ENCODE results near the gene MBD3L2.
"Not testable (repeated sequence)": the region's sequence is repeated elsewhere in the genome, so short reads cannot be mapped to it uniquely, and the experiment has no call there.

- not testable (repeated sequence) for TF ChIP-seq CTCF (IDR thresholded peaks at IDR 0.05 in 8 of 11, conservative IDR thresholded peaks at IDR 0.05 in 3 of 11); POLR2A (IDR thresholded peaks at IDR 0.05); POLR2AphosphoS5 (IDR thresholded peaks at IDR 0.05)
Observed at GRCh38 chr19:7051421-7051820, 2.3 kb downstream of the MBD3L2 start.

Measured in spleen (tissue), 7 donors.